ENCODE measurements around the gene UROC1.

GRCh38 chr3:126515066-126515706 is 2.4 kb downstream of the UROC1 start:
- TF ChIP-seq CTCF (conservative IDR thresholded peaks at IDR 0.05) (no peak), ZFX (IDR thresholded peaks at IDR 0.05) (no peak)

Data from C4-2B (cell line).